Peyer's patch (tissue), 4 donors: ENCODE data around the gene FOXA3.

ENCODE experiments used
- POLR2A ChIP-seq, 2 donors: fragments of 450-650 bp; IDR thresholded peaks; one replicate each; pipeline ENCODE4 v1.5.1; 2017; ENCODE audit warnings: antibody characterized with exemption in 2 of 2, mild to moderate bottlenecking in 2 of 2, moderate library complexity in 2 of 2
- TF ChIP-seq, protein P1 (sequence below), 6 experiments: fragments of 450-650 bp in 4 of 6; fragments of 200-600 bp in 2 of 6; sonication (generic) in 1 of 6; IDR thresholded peaks; one replicate each; pipeline ENCODE4 v1.5.1; 2017 to 2019; ENCODE audit warnings: antibody characterized with exemption in 6 of 6, mild to moderate bottlenecking in 3 of 6, moderate library complexity in 1 of 6

DNA sequence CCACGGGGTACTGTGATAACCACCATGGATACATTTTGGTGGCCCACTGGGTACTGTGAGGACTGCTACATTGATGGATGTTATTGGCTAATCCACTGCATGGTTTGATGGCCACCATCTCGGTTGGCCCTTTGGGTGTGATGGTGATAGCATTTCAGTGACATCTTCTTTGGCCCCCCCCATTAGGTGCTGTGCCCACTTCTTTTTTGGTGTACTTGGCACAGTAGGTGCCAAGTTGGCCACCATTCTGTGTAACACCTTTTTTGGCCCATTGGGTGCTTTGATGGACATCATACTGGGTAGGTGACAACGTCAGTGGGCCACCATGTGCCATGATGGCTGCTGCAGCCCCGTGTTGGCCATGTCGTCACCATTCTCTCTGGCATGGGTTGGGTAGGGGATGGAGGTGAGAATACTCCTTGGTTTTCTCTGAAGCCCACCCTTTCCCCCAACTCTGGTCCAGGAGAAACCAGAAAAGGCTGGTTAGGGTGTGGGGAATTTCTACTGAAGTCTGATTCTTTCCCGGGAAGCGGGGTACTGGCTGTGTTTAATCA lies 9.2 kb downstream of the FOXA3 start:
- TF ChIP-seq, protein P1, sequence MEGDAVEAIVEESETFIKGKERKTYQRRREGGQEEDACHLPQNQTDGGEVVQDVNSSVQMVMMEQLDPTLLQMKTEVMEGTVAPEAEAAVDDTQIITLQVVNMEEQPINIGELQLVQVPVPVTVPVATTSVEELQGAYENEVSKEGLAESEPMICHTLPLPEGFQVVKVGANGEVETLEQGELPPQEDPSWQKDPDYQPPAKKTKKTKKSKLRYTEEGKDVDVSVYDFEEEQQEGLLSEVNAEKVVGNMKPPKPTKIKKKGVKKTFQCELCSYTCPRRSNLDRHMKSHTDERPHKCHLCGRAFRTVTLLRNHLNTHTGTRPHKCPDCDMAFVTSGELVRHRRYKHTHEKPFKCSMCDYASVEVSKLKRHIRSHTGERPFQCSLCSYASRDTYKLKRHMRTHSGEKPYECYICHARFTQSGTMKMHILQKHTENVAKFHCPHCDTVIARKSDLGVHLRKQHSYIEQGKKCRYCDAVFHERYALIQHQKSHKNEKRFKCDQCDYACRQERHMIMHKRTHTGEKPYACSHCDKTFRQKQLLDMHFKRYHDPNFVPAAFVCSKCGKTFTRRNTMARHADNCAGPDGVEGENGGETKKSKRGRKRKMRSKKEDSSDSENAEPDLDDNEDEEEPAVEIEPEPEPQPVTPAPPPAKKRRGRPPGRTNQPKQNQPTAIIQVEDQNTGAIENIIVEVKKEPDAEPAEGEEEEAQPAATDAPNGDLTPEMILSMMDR (IDR thresholded peaks at IDR 0.05): no peak
- TF ChIP-seq POLR2A (IDR thresholded peaks at IDR 0.05): no peak
